ENCODE results near the gene GATA5.

GATA5 gene

GRCh38 chr20:62488470-62488869 is 12.7 kb upstream of the GATA5 start:
- H3K4me1 ChIP-seq (ENCODE audit: insufficient read depth, low read length, severe bottlenecking) = no peaks in the 10 kb centered on the region
- TF ChIP-seq EZH2 (IDR thresholded peaks at IDR 0.05; ENCODE audit: borderline replicate concordance, low read length) (no peak), CTCF (IDR thresholded peaks at IDR 0.05; ENCODE audit: low read length) (no peak)
- H3K36me3 ChIP-seq (ENCODE audit: insufficient read depth, low read length) = no peaks in the 10 kb centered on the region
- no peak overlapping the region for H3K4me2 ChIP-seq (ENCODE audit: low read length)
- H3K9me2 ChIP-seq (ENCODE audit: low read depth, low read length) = no peaks in the 10 kb centered on the region
- H3K27me3 ChIP-seq (ENCODE audit: insufficient read depth, low read length) = peaks cover 4% of the 10 kb centered on the region; the same call in 1 of the 2 replicates
- H3K9ac ChIP-seq (ENCODE audit: low read length) = no peak overlapping the region
- no peak overlapping the region for H2AFZ ChIP-seq (ENCODE audit: low read length)
- H3K79me2 ChIP-seq (ENCODE audit: insufficient read depth, low read length) = no peaks in the 10 kb centered on the region
- no peaks in the 10 kb centered on the region for H3F3A ChIP-seq (ENCODE audit: insufficient read depth, low read length)
- H3K9me3 ChIP-seq (ENCODE audit: low read length) = no peaks in the 10 kb centered on the region
- no peak overlapping the region for H3K27ac ChIP-seq (ENCODE audit: low read depth, low read length, poor library complexity, severe bottlenecking)
- no peak overlapping the region for H3K4me3 ChIP-seq (ENCODE audit: low read depth, low read length, poor library complexity, severe bottlenecking)
- no peaks in the 10 kb centered on the region for H4K20me1 ChIP-seq (ENCODE audit: insufficient read depth, low read length)

GRCh38 chr20:62487561-62488354 is 12.0 kb upstream of the GATA5 start:
- Histone ChIP-seq H3K36me3 (ENCODE audit: insufficient read depth, low read length) (no peaks in the 10 kb centered on the region), H3K4me1 (ENCODE audit: insufficient read depth, low read length, severe bottlenecking) (no peaks in the 10 kb centered on the region), H4K20me1 (ENCODE audit: insufficient read depth, low read length) (no peaks in the 10 kb centered on the region), H3K4me2 (ENCODE audit: low read length) (no peak overlapping the region), H3K9me3 (ENCODE audit: low read length) (no peaks in the 10 kb centered on the region), H3K27ac (ENCODE audit: low read depth, low read length, poor library complexity, severe bottlenecking) (no peak overlapping the region), H3K4me3 (ENCODE audit: low read depth, low read length, poor library complexity, severe bottlenecking) (no peak overlapping the region), H3K27me3 (ENCODE audit: insufficient read depth, low read length) (peaks cover 4% of the 10 kb centered on the region; the same call in 1 of the 2 replicates), H2AFZ (ENCODE audit: low read length) (no peak overlapping the region), H3F3A (ENCODE audit: insufficient read depth, low read length) (no peaks in the 10 kb centered on the region), H3K79me2 (ENCODE audit: insufficient read depth, low read length) (no peaks in the 10 kb centered on the region), H3K9me2 (ENCODE audit: low read depth, low read length) (no peaks in the 10 kb centered on the region), H3K9ac (ENCODE audit: low read length) (no peak overlapping the region)
- TF ChIP-seq CTCF (IDR thresholded peaks at IDR 0.05; ENCODE audit: low read length) = no peak
- no peak for TF ChIP-seq EZH2 (IDR thresholded peaks at IDR 0.05; ENCODE audit: borderline replicate concordance, low read length)

GRCh38 chr20:62487118-62487517 is 11.3 kb upstream of the GATA5 start:
- TF ChIP-seq EZH2 (IDR thresholded peaks at IDR 0.05; ENCODE audit: borderline replicate concordance, low read length) = no peak
- TF ChIP-seq CTCF (IDR thresholded peaks at IDR 0.05; ENCODE audit: low read length) = no peak
- H3K4me2 ChIP-seq (ENCODE audit: low read length) = no peak overlapping the region
- H3K27me3 ChIP-seq (ENCODE audit: insufficient read depth, low read length) = peaks cover 4% of the 10 kb centered on the region; the same call in 1 of the 2 replicates
- no peak overlapping the region for H3K9ac ChIP-seq (ENCODE audit: low read length)
- H2AFZ ChIP-seq (ENCODE audit: low read length) = no peak overlapping the region
- H3K4me3 ChIP-seq (ENCODE audit: low read depth, low read length, poor library complexity, severe bottlenecking) = no peak overlapping the region
- no peaks in the 10 kb centered on the region for H4K20me1 ChIP-seq (ENCODE audit: insufficient read depth, low read length)
- no peaks in the 10 kb centered on the region for H3K4me1 ChIP-seq (ENCODE audit: insufficient read depth, low read length, severe bottlenecking)
- no peaks in the 10 kb centered on the region for H3K9me2 ChIP-seq (ENCODE audit: low read depth, low read length)
- no peaks in the 10 kb centered on the region for H3K9me3 ChIP-seq (ENCODE audit: low read length)
- no peaks in the 10 kb centered on the region for H3F3A ChIP-seq (ENCODE audit: insufficient read depth, low read length)
- no peak overlapping the region for H3K27ac ChIP-seq (ENCODE audit: low read depth, low read length, poor library complexity, severe bottlenecking)
- no peaks in the 10 kb centered on the region for H3K36me3 ChIP-seq (ENCODE audit: insufficient read depth, low read length)
- H3K79me2 ChIP-seq (ENCODE audit: insufficient read depth, low read length) = no peaks in the 10 kb centered on the region
